ENCODE measurements around the gene AK5.

- TF ChIP-seq POU6F1 (CRISPR knock-in tag; IDR thresholded peaks at IDR 0.05; ENCODE audit: borderline replicate concordance, low read depth) (no peak), OSR1 (CRISPR knock-in tag; IDR thresholded peaks at IDR 0.05) (no peak)
These were observed 250.8 kb downstream of the AK5 start for GRCh38 chr1:77532641-77533040.

All from SK-N-SH treated with all-trans-retinoic acid at 6 μM for 48 hours (cell line).